CD4-positive, alpha-beta T cell (primary cell): ENCODE measurements around the gene KSR2. TPM values are rescaled to one million over a fixed set of nuclear protein-coding genes. Genes with fewer than 3 reads are reported as not detected.

ENCODE experiments used
- ATAC-seq: fragments of 200-7000 bp; cut with Tn5 transposase; one replicate; pipeline ENCODE4 v1.10.0; 2022; ENCODE audit warnings: mild to moderate bottlenecking; ENCODE audit not compliant: poor library complexity
- CTCF ChIA-PET: fragments of 350-600 bp; sonication (Branson Sonifier 250); formaldehyde crosslinking; loops from one replicate; lab custom pipeline; 2021; ENCODE audit warnings: antibody characterized with exemption, inconsistent platforms; lab: Charles Lee
- POLR2A ChIA-PET: fragments of 350-600 bp; sonication (Branson Sonifier 250); formaldehyde crosslinking; loops from one replicate; lab custom pipeline; 2021; ENCODE audit warnings: antibody characterized with exemption, inconsistent platforms; lab: Charles Lee
- DNase-seq, 14 experiments: peaks; one replicate each; pipeline ENCODE4 v3.0.0-alpha.2; 2013 to 2020; ENCODE audit warnings: mixed read lengths in 2 of 14
- H3K27ac ChIP-seq, 2 donors: one replicate each; pipeline versions ENCODE4 v1.5.1 to v1.7.0; 2013; ENCODE audit warnings: low read length in 2 of 2, low read depth in 1 of 2, mild to moderate bottlenecking in 1 of 2
- H3K27me3 ChIP-seq, 2 experiments: 1 replicate in 1 of 2; 2 replicates in 1 of 2; pipeline versions ENCODE4 v1.6.1 to v1.7.0; 2013; ENCODE audit warnings: low read length in 2 of 2, control low read depth in 1 of 2, mild to moderate bottlenecking in 1 of 2, moderate library complexity in 1 of 2; ENCODE audit not compliant: insufficient read depth in 2 of 2, control insufficient read depth in 1 of 2
- H3K36me3 ChIP-seq: one replicate; pipeline ENCODE4 v1.6.1; 2013; ENCODE audit warnings: low read length, control low read depth; ENCODE audit not compliant: insufficient read depth
- H3K4me1 ChIP-seq: one replicate; pipeline ENCODE4 v1.6.1; 2013; ENCODE audit warnings: low read length, control low read depth; ENCODE audit not compliant: insufficient read depth
- H3K4me3 ChIP-seq: one replicate; pipeline ENCODE4 v1.5.1; 2013; ENCODE audit warnings: mild to moderate bottlenecking, low read length, moderate library complexity
- H3K9me3 ChIP-seq, 2 experiments: 1 replicate in 1 of 2; 2 replicates in 1 of 2; pipeline versions ENCODE4 v1.6.1 to v1.7.0; 2013; ENCODE audit warnings: low read length in 2 of 2, mild to moderate bottlenecking in 2 of 2, control low read depth in 1 of 2, moderate library complexity in 1 of 2; ENCODE audit not compliant: control insufficient read depth in 1 of 2, insufficient read depth in 1 of 2
- H3K27ac Mint-ChIP-seq: one replicate; pipeline ENCODE4 v1.8.0; 2020; ENCODE audit warnings: mixed read lengths
- H3K27me3 Mint-ChIP-seq: one replicate; pipeline ENCODE4 v1.8.0; 2021; ENCODE audit warnings: mixed read lengths
- H3K36me3 Mint-ChIP-seq: one replicate; pipeline ENCODE4 v1.8.0; 2021; ENCODE audit warnings: low read depth, mixed read lengths
- H3K4me1 Mint-ChIP-seq: one replicate; pipeline ENCODE4 v1.8.0; 2021; ENCODE audit warnings: low read depth, mixed read lengths
- H3K4me3 Mint-ChIP-seq: one replicate; pipeline ENCODE4 v1.8.0; 2020; ENCODE audit warnings: mild to moderate bottlenecking, mixed read lengths
- H3K9me3 Mint-ChIP-seq: one replicate; pipeline ENCODE4 v1.8.0; 2020; ENCODE audit warnings: mixed read lengths
- CTCF ChIP-seq: fragments of 200-600 bp; IDR thresholded peaks from one replicate; pipeline ENCODE4 v1.8.0; 2022; ENCODE audit warnings: antibody characterized with exemption, mild to moderate bottlenecking
- intact Hi-C, 2 experiments: fragments of 100-400 bp; cut with DNase I in 1 of 2; cut with micrococcal nuclease in 1 of 2; formaldehyde crosslinking; loops; one replicate each; pipeline versions ENCODE4 v1.15.1 to v1.9.0; 2023 to 2025; cut with DNase I, micrococcal nuclease
- total RNA-seq, 174 experiments: library from RNA in 2 of 174; stranded (reverse) in 2 of 174; gene quantifications; one replicate each; pipeline ENCODE4 v1.2.3 and lab custom pipeline; 2021 to 2026

Gene KSR2
- total RNA-seq, 2 experiments from 2014 or later: 0.05 to 0.17 TPM

- no peak for DNase-seq
- Histone ChIP-seq H3K4me3 (no peak overlapping the region), H3K9me3 (peaks cover 0 to 17% of the 10 kb centered on the region in 2 experiments), H3K36me3 (no peaks in the 10 kb centered on the region), H3K27ac (no peak overlapping the region), H3K4me1 (no peaks in the 10 kb centered on the region), H3K27me3 (no peaks in the 10 kb centered on the region)
- Mint-ChIP-seq H3K4me1 (no peaks in the 10 kb centered on the region), H3K27ac (no peak overlapping the region), H3K27me3 (peaks cover 4% of the 10 kb centered on the region), H3K36me3 (no peaks in the 10 kb centered on the region), H3K9me3 (peaks cover 3% of the 10 kb centered on the region), H3K4me3 (no peak overlapping the region)
- no peak for ATAC-seq
- ChIA-PET POLR2A (no interaction called here), CTCF (no interaction called here)
- TF ChIP-seq CTCF: no peak
- intact Hi-C loops: no loop called here
These were observed 516.7 kb downstream of the KSR2 start for GRCh38 chr12:117452112-117452511.

GRCh38 chr12:117450209-117450608 lies 518.6 kb downstream of the KSR2 start:
- no peaks in the 10 kb centered on the region for H3K36me3 Mint-ChIP-seq
- H3K27me3 Mint-ChIP-seq: peaks cover 4% of the 10 kb centered on the region
- CTCF ChIA-PET: no interaction called here
- no peak overlapping the region for H3K27ac ChIP-seq
- DNase-seq (no peak), ATAC-seq (no peak)
- intact Hi-C loops: no loop called here
- no peak overlapping the region for H3K4me3 Mint-ChIP-seq
- no peaks in the 10 kb centered on the region for H3K4me1 Mint-ChIP-seq
- no peaks in the 10 kb centered on the region for H3K27me3 ChIP-seq
- no peak for TF ChIP-seq CTCF
- POLR2A ChIA-PET: interaction anchor here (1.1 kb wide), 1 partner anchor 10 kb away, joined by 3 read pairs; no protein-coding TSS in a partner anchor
- peaks cover 3% of the 10 kb centered on the region for H3K9me3 Mint-ChIP-seq
- peaks cover 0 to 11% of the 10 kb centered on the region in 2 experiments for H3K9me3 ChIP-seq
- H3K36me3 ChIP-seq: no peaks in the 10 kb centered on the region
- no peak overlapping the region for H3K27ac Mint-ChIP-seq
- no peak overlapping the region for H3K4me3 ChIP-seq
- H3K4me1 ChIP-seq: no peaks in the 10 kb centered on the region

DNA sequence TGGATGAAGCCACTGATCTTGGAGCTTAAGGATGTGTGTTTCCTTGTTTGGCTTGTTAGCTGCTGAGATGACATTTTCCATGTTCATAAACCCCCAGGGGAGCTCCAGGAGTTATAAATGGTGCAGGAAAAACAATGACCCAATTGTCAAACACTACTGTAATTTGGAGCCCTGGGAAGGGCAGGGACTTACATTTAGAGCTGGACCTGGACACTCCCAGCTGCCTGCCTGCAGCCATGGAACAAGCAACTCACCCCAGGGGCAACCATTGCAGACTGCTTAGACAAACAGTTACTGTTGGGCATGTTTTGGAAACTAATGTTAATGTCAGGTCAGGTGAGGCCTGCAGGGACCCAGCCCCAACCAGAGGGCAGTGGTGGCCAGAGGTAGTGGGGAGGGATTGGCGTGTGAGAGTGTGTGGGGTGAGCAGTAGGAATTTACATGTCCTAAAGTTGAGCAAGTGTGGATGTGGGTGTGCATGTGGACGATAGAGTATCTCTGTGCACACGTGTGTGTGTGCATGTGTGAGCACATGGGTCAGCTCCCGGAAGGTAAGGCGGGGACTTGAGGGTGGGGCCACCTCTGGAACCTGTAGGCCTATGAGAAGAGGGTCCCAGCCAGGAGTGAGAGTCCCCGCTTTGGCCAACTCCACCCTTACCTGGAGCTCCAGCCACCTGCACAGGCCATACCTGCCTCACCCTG lies 521.0 kb downstream of the KSR2 start:
- Histone ChIP-seq H3K9me3 (peaks cover 0 to 6% of the 10 kb centered on the region in 2 experiments), H3K27ac (no peak overlapping the region), H3K4me3 (no peak overlapping the region), H3K27me3 (no peaks in the 10 kb centered on the region), H3K4me1 (no peaks in the 10 kb centered on the region), H3K36me3 (no peaks in the 10 kb centered on the region)
- H3K4me1 Mint-ChIP-seq: no peaks in the 10 kb centered on the region
- CTCF ChIA-PET: no interaction called here
- peaks cover 4% of the 10 kb centered on the region for H3K27me3 Mint-ChIP-seq
- H3K36me3 Mint-ChIP-seq: no peaks in the 10 kb centered on the region
- H3K4me3 Mint-ChIP-seq: no peak overlapping the region
- H3K9me3 Mint-ChIP-seq: no peaks in the 10 kb centered on the region
- POLR2A ChIA-PET: no interaction called here
- ATAC-seq: no peak
- no peak overlapping the region for H3K27ac Mint-ChIP-seq
- DNase-seq: no peak
- intact Hi-C loops: no loop called here
- TF ChIP-seq CTCF: no peak
